Dermis microvascular lymphatic vessel endothelial cell (primary cell): ENCODE data around the gene ODR4. TPM values are rescaled to one million over a fixed set of nuclear protein-coding genes. Genes with fewer than 3 reads are reported as not detected.
A peak's percentile ranks its signal among the peaks of the same experiment; 100 is the strongest.
"Not testable (repeated sequence)": the region's sequence is repeated elsewhere in the genome, so short reads cannot be mapped to it uniquely, and the experiment has no call there.

Experiments used
- DNase-seq, 2 donors: peaks; one replicate each; pipeline versions ENCODE4 v3.0.0 to v3.0.0-alpha.2; 2010; ENCODE audit warnings: low read depth in 2 of 2
- total RNA-seq: library from RNA; depleted of rRNA; stranded (reverse); fragments of >200 nt; gene quantifications from 2 replicates; pipeline ENCODE4 v1.2.1, GENCODE V29; 2014

The ODR4 gene
- total RNA-seq, result 10.5 and 13.5 TPM in 2 replicates

- DNase-seq, result peak; percentile 100
These were observed at the start of gene ODR4, which contains the start of gene TPR for GRCh38 chr1:186375152-186375928. Gene ODR4, plus strand, starts transcription at chr1:186375838. Its CDS starts 3,948 bp downstream, at chr1:186379786. Gene TPR, minus strand, starts transcription at chr1:186375253. Its CDS starts 225 bp downstream, at chr1:186375028.

GRCh38 chr1:186326009-186326408, 49.6 kb upstream of the ODR4 start:
- DNase-seq, result no peak

- no peak for DNase-seq
These were observed 48.3 kb upstream of the ODR4 start for GRCh38 chr1:186327331-186327730.

- DNase-seq, result peak in 1 of 2 donors; percentile 7
These were observed 44.9 kb upstream of the ODR4 start for GRCh38 chr1:186330758-186331157.

- DNase-seq, result no peak
These were observed 38.1 kb upstream of the ODR4 start for GRCh38 chr1:186337554-186337953.

GRCh38 chr1:186340772-186341171, 34.9 kb upstream of the ODR4 start:
- DNase-seq, result no peak

- not testable (repeated sequence) for DNase-seq
These were observed 27.6 kb upstream of the ODR4 start for GRCh38 chr1:186347837-186348691.

GRCh38 chr1:186374303-186375151, 1.1 kb upstream of the ODR4 start:
- peak; percentile 28 to 61 for DNase-seq

GRCh38 chr1:186375929-186376319, 286 bp downstream of the ODR4 start:
- DNase-seq, result no peak

- no peak for DNase-seq
These were observed 11.2 kb downstream of the ODR4 start for GRCh38 chr1:186386725-186387383.

- DNase-seq, result no peak
These were observed 15.3 kb downstream of the ODR4 start for GRCh38 chr1:186390925-186391324.

GRCh38 chr1:186391841-186392240, 16.2 kb downstream of the ODR4 start:
- no peak for DNase-seq

- not testable (repeated sequence) for DNase-seq
These were observed 17.1 kb downstream of the ODR4 start for GRCh38 chr1:186392711-186393110.

GRCh38 chr1:186401446-186401845, 25.8 kb downstream of the ODR4 start:
- not testable (repeated sequence) for DNase-seq

GRCh38 chr1:186403632-186404031, 28.0 kb downstream of the ODR4 start:
- DNase-seq, result no peak

GRCh38 chr1:186404454-186405051, 28.9 kb downstream of the ODR4 start:
- peak; percentile 39 to 86 for DNase-seq

- no peak for DNase-seq
These were observed 33.5 kb downstream of the ODR4 start for GRCh38 chr1:186409091-186409490.

GRCh38 chr1:186413319-186413718, 37.7 kb downstream of the ODR4 start:
- no peak for DNase-seq

- DNase-seq, result peak in 1 of 2 donors; percentile 45
These were observed 42.9 kb downstream of the ODR4 start for GRCh38 chr1:186418503-186418902.

- DNase-seq, result no peak
These were observed 44.7 kb downstream of the ODR4 start for GRCh38 chr1:186420311-186420710.
